Glutamatergic neuron (in vitro differentiated cells): Measurements from ENCODE around the gene KISS1. TPM values are rescaled to one million over a fixed set of nuclear protein-coding genes. Genes with fewer than 3 reads are reported as not detected.

ENCODE experiments used
- DNase-seq: peaks from one replicate; pipeline ENCODE4 v3.0.0; 2022
- H3K27ac Mint-ChIP-seq: one replicate; pipeline ENCODE4 v1.8.0; 2020; ENCODE audit warnings: mild to moderate bottlenecking, mixed read lengths, inconsistent platforms; ENCODE audit not compliant: unreplicated experiment
- H3K27me3 Mint-ChIP-seq: one replicate; pipeline ENCODE4 v1.8.0; 2020; ENCODE audit warnings: mild to moderate bottlenecking, moderate library complexity, mixed read lengths, inconsistent platforms; ENCODE audit not compliant: unreplicated experiment
- H3K36me3 Mint-ChIP-seq: one replicate; pipeline ENCODE4 v1.8.0; 2020; ENCODE audit warnings: mild to moderate bottlenecking, mixed read lengths, inconsistent platforms; ENCODE audit not compliant: unreplicated experiment
- H3K4me1 Mint-ChIP-seq: one replicate; pipeline ENCODE4 v1.8.0; 2020; ENCODE audit warnings: mild to moderate bottlenecking, low read depth, mixed read lengths, inconsistent platforms; ENCODE audit not compliant: unreplicated experiment
- H3K4me3 Mint-ChIP-seq: one replicate; pipeline ENCODE4 v1.8.0; 2020; ENCODE audit warnings: mild to moderate bottlenecking, mixed read lengths, inconsistent platforms; ENCODE audit not compliant: unreplicated experiment
- H3K9me3 Mint-ChIP-seq: one replicate; pipeline ENCODE4 v1.8.0; 2020; ENCODE audit warnings: mild to moderate bottlenecking, moderate library complexity, mixed read lengths, inconsistent platforms; ENCODE audit not compliant: unreplicated experiment
- CTCF ChIP-seq: fragments of 200-600 bp; sonication (generic); IDR thresholded peaks from one replicate; pipeline ENCODE4 v1.5.0; 2021; ENCODE audit not compliant: partially characterized antibody, unreplicated experiment
- total RNA-seq: library from RNA; stranded (reverse); fragmentation: NEBNext Ultra II Directional; extraction: Animal tissue kit (Norgen Biotek cat#: 25700); gene quantifications from one replicate; pipeline ENCODE4 v1.2.1, GENCODE V29; 2021; ENCODE audit not compliant: unreplicated experiment

Gene KISS1
- total RNA-seq, 1 donor from 2014 or later = not detected

- Mint-ChIP-seq H3K27ac (no peak overlapping the region), H3K36me3 (no peaks in the 10 kb centered on the region), H3K9me3 (peaks cover 3% of the 10 kb centered on the region), H3K27me3 (peaks cover 6% of the 10 kb centered on the region), H3K4me1 (peaks cover 10% of the 10 kb centered on the region), H3K4me3 (no peak overlapping the region)
- TF ChIP-seq CTCF = no peak
- no peak for DNase-seq
Observed at GRCh38 chr1:204211046-204211445, 14.8 kb upstream of the KISS1 start.

GRCh38 chr1:204207136-204207616 lies 10.9 kb upstream of the KISS1 start:
- DNase-seq = peak; percentile 88
- H3K9me3 Mint-ChIP-seq = no peaks in the 10 kb centered on the region

GRCh38 chr1:204206121-204206520 lies 9.8 kb upstream of the KISS1 start:
- Mint-ChIP-seq H3K4me3 (no peak overlapping the region), H3K4me1 (peaks cover 6% of the 10 kb centered on the region), H3K36me3 (no peaks in the 10 kb centered on the region), H3K27ac (no peak overlapping the region), H3K27me3 (peaks cover 3% of the 10 kb centered on the region), H3K9me3 (no peaks in the 10 kb centered on the region)
- DNase-seq = no peak
- no peak for TF ChIP-seq CTCF

More at GRCh38 chr1:204207136-204207616, 10.9 kb upstream of the KISS1 start:
- no peak overlapping the region for H3K4me3 Mint-ChIP-seq
- peaks cover 3% of the 10 kb centered on the region for H3K27me3 Mint-ChIP-seq
- H3K27ac Mint-ChIP-seq = no peak overlapping the region
- TF ChIP-seq CTCF = peak; percentile 95
- no peaks in the 10 kb centered on the region for H3K36me3 Mint-ChIP-seq
- peaks cover 6% of the 10 kb centered on the region for H3K4me1 Mint-ChIP-seq

- no peak for TF ChIP-seq CTCF
- no peak for DNase-seq
- Mint-ChIP-seq H3K27me3 (peaks cover 3% of the 10 kb centered on the region), H3K27ac (no peak overlapping the region), H3K4me1 (peaks cover 6% of the 10 kb centered on the region), H3K36me3 (no peaks in the 10 kb centered on the region), H3K9me3 (no peaks in the 10 kb centered on the region), H3K4me3 (no peak overlapping the region)
Observed at GRCh38 chr1:204205486-204205885, 9.2 kb upstream of the KISS1 start.

- Mint-ChIP-seq H3K9me3 (no peaks in the 10 kb centered on the region), H3K4me3 (no peak overlapping the region), H3K4me1 (peaks cover 6% of the 10 kb centered on the region), H3K36me3 (no peaks in the 10 kb centered on the region), H3K27me3 (peaks cover 3% of the 10 kb centered on the region), H3K27ac (no peak overlapping the region)
- no peak for DNase-seq
- TF ChIP-seq CTCF = no peak
Observed at GRCh38 chr1:204204944-204205343, 8.7 kb upstream of the KISS1 start.
